NB4 (cell line): ENCODE results near the gene ADK.

Experiments
- DNase-seq: peaks from one replicate; pipeline ENCODE4 v3.0.0; 2010; ENCODE audit warnings: low read depth
- H3K4me3 ChIP-seq: one replicate; pipeline ENCODE4 v1.5.1; 2011; ENCODE audit warnings: mild to moderate bottlenecking, low read depth, low read length, moderate library complexity
- CTCF ChIP-seq: IDR thresholded peaks from one replicate; pipeline ENCODE4 v1.5.1; 2012; ENCODE audit warnings: low read depth, low read length
- MAX ChIP-seq: IDR thresholded peaks from 2 replicates; pipeline ENCODE4 v1.6.1; 2011; ENCODE audit warnings: low read depth, low read length
- MYC ChIP-seq: IDR thresholded peaks from 2 replicates; pipeline ENCODE4 v1.6.1; 2011; ENCODE audit warnings: low read depth, low read length
- POLR2A ChIP-seq: IDR thresholded peaks from 2 replicates; pipeline ENCODE4 v1.6.1; 2011; ENCODE audit warnings: mild to moderate bottlenecking; ENCODE audit not compliant: insufficient read length; ENCODE audit errors: extremely low read depth

ADK gene

GRCh38 chr10:74238516-74238915 is 87.5 kb downstream of the ADK start:
- no peak for DNase-seq
- no peak overlapping the region for H3K4me3 ChIP-seq
- TF ChIP-seq POLR2A (no peak), MAX (no peak), CTCF (no peak), MYC (no peak)

GRCh38 chr10:74243067-74243466 is 92.0 kb downstream of the ADK start:
- no peak for DNase-seq
- TF ChIP-seq MAX (no peak), POLR2A (no peak), MYC (no peak), CTCF (no peak)

GRCh38 chr10:74244097-74244685 is 93.2 kb downstream of the ADK start:
- peak; percentile 66 for DNase-seq
- no peak overlapping the region for H3K4me3 ChIP-seq
- TF ChIP-seq MYC (no peak), CTCF (peak; percentile 43)

More at GRCh38 chr10:74243067-74243466, 92.0 kb downstream of the ADK start:
- no peak overlapping the region for H3K4me3 ChIP-seq

GRCh38 chr10:74244807-74245206 is 93.8 kb downstream of the ADK start:
- no peak overlapping the region for H3K4me3 ChIP-seq
- no peak for DNase-seq
- TF ChIP-seq POLR2A (no peak), CTCF (no peak), MAX (no peak), MYC (no peak)

GRCh38 chr10:74246495-74246894 is 95.5 kb downstream of the ADK start:
- no peak for DNase-seq
- TF ChIP-seq MAX (no peak), CTCF (no peak), MYC (no peak), POLR2A (no peak)
- H3K4me3 ChIP-seq = no peak overlapping the region

GRCh38 chr10:74249865-74250264 is 98.8 kb downstream of the ADK start:
- TF ChIP-seq CTCF = no peak
- no peak for TF ChIP-seq MAX
- DNase-seq = no peak
- no peak overlapping the region for H3K4me3 ChIP-seq
